ENCODE data around the gene NNT.
"Not testable (repeated sequence)": the region's sequence is repeated elsewhere in the genome, so short reads cannot be mapped to it uniquely, and the experiment has no call there.

The NNT gene

DNA sequence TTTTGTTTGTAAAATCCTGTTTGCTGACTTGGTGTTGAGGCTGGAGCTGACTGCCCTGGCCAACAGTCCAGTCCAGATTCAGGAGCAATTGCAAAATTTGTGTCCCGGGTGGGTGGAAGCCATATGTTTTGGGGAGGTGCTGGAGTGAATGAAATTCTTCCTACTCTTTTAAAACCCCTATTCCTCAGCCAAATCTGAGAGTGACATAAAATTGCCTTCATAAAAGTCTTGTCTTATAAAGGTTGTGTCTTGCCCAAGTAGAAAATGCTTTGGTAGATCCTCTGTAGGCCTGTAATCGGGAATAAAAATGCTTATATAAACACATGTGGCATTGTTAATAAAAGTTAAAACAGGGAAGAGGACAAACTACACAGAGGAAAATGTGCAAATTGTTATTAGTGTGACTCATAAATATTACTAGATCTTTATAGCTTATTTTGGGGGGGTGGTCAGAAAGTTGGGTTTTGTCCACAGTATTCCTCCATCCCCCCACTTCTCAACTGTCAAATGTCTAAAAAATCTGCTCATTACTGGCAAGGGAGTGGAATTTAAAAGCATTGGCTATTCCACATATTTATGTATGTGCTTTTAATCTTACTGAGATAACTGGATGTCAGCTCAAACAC, 45.6 kb downstream of the NNT start:
- no peak overlapping the region for H3K27ac Mint-ChIP-seq
- no peaks in the 10 kb centered on the region for H3K4me1 Mint-ChIP-seq
- peaks cover 51% of the 10 kb centered on the region for H3K36me3 Mint-ChIP-seq
- no peak overlapping the region for H3K4me3 Mint-ChIP-seq
- CTCF ChIA-PET = interaction anchor here (0.9 to 2.1 kb wide), 2 partner anchors 17 to 27 kb away, joined by 3 to 19 read pairs; no protein-coding TSS in a partner anchor
- H3K27me3 Mint-ChIP-seq = no peaks in the 10 kb centered on the region
- H3K9me3 Mint-ChIP-seq = no peaks in the 10 kb centered on the region
- no peak for DNase-seq

DNA sequence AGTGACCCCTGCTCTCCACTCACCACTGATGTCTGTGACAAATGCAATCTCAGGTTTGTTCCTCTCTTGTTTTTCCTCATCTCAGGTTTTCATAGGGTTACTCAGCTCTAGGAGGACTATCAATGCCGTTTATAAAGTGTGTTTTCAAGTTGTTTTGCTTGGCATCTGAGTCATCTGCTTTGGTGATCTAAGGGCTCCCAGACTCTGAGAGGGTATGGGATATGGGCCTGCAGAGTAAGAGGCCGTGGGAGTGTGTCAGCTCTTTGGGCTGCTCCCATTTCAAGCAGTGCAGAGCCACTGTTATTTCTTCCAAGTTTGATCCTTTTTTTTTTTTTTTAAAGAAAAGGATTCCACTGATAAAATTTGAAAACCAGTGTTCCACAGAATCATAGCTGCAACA, 46.3 kb downstream of the NNT start:
- peaks cover 53% of the 10 kb centered on the region for H3K36me3 Mint-ChIP-seq
- CTCF ChIA-PET = interaction anchor here (0.9 to 2.1 kb wide), 2 partner anchors 18 to 27 kb away, joined by 3 to 19 read pairs; no protein-coding TSS in a partner anchor
- no peak overlapping the region for H3K27ac Mint-ChIP-seq
- no peaks in the 10 kb centered on the region for H3K27me3 Mint-ChIP-seq
- no peaks in the 10 kb centered on the region for H3K4me1 Mint-ChIP-seq
- no peak for DNase-seq
- no peak overlapping the region for H3K4me3 Mint-ChIP-seq
- H3K9me3 Mint-ChIP-seq = no peaks in the 10 kb centered on the region

DNA sequence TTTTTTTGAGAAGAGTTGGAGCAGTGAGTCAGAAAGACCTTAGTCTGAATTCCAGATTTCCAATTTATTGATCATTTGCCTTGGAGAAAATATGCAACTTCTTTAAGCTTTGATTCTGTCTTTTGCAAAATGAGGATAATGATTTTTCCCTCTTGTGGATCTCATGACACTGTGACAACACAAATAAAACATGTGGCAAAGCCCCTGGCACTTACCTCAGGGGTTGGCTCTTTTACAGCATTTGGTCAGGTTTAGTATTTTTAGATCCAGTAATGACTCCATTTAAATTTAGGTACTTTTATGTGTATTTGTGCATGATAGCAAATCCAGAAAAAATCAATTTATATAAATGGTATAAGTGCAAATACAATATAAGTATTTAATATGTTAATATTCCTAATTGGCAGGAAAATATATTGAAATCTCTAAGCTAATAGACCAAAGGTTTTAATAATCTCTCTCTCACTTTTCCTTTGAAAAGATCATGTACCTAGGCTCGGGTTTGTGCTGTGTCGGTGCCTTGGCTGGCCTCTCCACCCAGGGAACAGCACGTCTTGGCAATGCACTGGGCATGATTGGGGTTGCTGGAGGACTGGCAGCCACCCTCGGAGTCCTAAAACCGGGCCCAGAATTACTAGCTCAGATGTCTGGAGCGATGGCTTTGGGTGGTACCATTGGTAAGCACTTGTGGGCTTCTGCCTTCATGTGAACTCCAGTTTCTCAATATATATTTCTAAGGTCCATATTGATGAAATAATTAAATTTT, 49.7 kb downstream of the NNT start:
- Mint-ChIP-seq H3K4me1 (no peaks in the 10 kb centered on the region), H3K27ac (no peak overlapping the region), H3K4me3 (no peak overlapping the region), H3K36me3 (peaks cover 62% of the 10 kb centered on the region), H3K27me3 (no peaks in the 10 kb centered on the region), H3K9me3 (no peaks in the 10 kb centered on the region)
- no peak for DNase-seq
- CTCF ChIA-PET = no interaction called here

DNA sequence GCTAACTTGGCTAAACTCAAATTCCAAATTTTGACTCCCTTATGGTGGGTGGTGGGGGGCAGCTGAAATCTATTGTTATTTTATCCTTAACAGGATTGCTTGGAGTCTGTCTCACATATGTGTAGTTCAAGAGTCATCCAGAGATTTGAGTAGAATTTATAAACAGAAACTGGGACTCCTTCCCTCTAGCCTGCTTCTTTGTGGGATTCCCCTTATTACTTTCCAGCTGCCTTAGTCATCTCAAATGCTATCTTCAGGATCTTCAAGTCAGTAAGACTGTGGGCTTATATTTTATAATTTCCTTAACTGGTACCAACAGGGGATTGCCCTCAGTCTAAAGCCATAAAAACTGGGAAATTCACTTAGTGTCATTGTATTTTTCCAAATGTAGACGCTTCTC, 55.5 kb downstream of the NNT start:
- Mint-ChIP-seq H3K36me3 (peaks cover 59% of the 10 kb centered on the region), H3K27ac (no peak overlapping the region), H3K4me3 (no peak overlapping the region), H3K9me3 (peaks cover 3% of the 10 kb centered on the region), H3K4me1 (no peaks in the 10 kb centered on the region), H3K27me3 (no peaks in the 10 kb centered on the region)
- no peak for DNase-seq
- CTCF ChIA-PET = no interaction called here

DNA sequence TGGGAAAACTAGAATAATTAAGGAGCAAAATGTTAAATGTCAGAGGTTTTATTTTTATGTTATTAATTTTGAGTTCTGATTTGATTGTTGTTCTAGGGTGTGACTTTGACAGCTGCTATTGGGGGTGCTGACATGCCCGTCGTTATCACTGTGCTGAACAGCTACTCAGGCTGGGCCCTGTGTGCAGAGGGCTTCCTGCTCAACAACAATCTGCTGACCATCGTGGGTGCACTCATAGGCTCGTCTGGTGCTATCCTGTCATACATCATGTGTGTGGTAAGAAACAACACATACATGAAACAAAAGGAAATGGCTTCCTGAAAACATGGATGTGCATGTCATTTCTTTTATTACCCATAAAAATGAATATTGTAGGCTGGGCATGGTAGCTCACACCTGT, 56.1 kb downstream of the NNT start:
- no peaks in the 10 kb centered on the region for H3K27me3 Mint-ChIP-seq
- H3K27ac Mint-ChIP-seq = no peak overlapping the region
- peaks cover 61% of the 10 kb centered on the region for H3K36me3 Mint-ChIP-seq
- DNase-seq = no peak
- H3K4me3 Mint-ChIP-seq = no peak overlapping the region
- CTCF ChIA-PET = no interaction called here
- H3K9me3 Mint-ChIP-seq = peaks cover 3% of the 10 kb centered on the region
- H3K4me1 Mint-ChIP-seq = no peaks in the 10 kb centered on the region

DNA sequence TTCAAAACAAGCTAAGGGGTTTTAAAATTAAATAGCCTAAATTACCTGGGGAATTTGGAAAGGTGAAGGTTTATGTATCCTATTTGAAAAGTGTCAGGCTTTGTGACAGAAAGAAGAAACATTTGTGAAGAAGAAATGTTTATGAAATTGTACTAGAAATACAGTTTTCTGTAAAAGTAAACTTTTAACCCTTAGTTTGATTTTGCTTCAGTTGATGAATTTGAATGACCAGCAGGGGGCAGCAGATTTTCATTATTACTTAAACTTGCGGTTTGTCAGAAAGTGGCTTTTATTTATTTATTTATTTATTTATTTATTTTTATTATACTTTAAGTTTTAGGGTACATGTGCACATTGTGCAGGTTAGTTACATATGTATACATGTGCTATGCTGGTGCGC, 58.1 kb downstream of the NNT start:
- Mint-ChIP-seq H3K4me3 (no peak overlapping the region), H3K27ac (no peak overlapping the region), H3K36me3 (peaks cover 62% of the 10 kb centered on the region), H3K27me3 (no peaks in the 10 kb centered on the region), H3K9me3 (peaks cover 5% of the 10 kb centered on the region), H3K4me1 (no peaks in the 10 kb centered on the region)
- peak; percentile 22 for DNase-seq
- CTCF ChIA-PET = no interaction called here

DNA sequence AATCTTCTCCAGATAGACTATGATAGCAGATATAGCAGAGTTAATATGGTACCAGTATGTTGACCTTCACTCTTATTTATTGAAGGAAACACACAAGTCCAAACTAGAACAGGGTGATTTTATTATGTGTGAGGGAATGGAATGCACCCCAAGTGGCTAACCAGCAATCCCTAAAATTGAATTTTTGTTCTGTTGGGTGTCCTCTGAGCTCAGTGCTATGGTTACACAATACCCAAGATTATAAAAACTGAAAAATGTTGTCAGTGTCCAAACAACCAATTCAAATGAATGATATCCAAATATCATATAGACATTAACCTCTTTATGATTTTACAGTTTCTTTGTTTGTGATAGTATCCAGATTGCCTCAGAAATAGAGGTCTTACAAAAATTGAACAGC, 60.9 kb downstream of the NNT start:
- CTCF ChIA-PET = no interaction called here
- no peaks in the 10 kb centered on the region for H3K4me1 Mint-ChIP-seq
- peaks cover 6% of the 10 kb centered on the region for H3K9me3 Mint-ChIP-seq
- DNase-seq = no peak
- H3K4me3 Mint-ChIP-seq = no peak overlapping the region
- peaks cover 67% of the 10 kb centered on the region for H3K36me3 Mint-ChIP-seq
- no peak overlapping the region for H3K27ac Mint-ChIP-seq
- H3K27me3 Mint-ChIP-seq = no peaks in the 10 kb centered on the region

DNA sequence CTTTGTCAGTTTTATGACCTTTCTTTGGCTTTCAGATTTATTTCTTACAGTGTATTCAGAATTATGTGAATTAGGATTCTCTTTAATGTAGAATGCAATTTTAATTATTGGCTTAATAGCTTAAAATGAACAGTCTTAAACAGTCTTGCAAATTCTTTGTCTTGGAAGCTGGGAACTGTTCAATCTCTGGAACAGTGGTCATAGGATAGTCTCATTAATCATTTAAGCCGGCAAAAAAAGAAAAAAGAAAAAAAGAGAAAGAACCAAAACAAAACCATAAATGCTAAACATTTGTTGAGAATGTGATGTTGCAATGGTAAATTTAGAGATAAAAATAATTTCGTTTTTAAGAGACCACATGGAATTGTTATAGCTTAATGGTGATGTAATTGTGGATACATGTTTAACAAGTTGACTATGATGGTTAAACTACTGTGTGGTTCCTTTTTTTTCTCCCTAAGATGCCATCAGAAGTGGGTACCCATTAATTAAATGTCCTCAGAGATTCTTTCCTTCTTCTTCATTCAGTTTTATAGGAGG, 61.6 kb downstream of the NNT start:
- CTCF ChIA-PET = no interaction called here
- Mint-ChIP-seq H3K36me3 (peaks cover 62% of the 10 kb centered on the region), H3K9me3 (peaks cover 6% of the 10 kb centered on the region), H3K4me1 (no peaks in the 10 kb centered on the region), H3K27ac (no peak overlapping the region), H3K27me3 (no peaks in the 10 kb centered on the region), H3K4me3 (no peak overlapping the region)
- no peak for DNase-seq

DNA sequence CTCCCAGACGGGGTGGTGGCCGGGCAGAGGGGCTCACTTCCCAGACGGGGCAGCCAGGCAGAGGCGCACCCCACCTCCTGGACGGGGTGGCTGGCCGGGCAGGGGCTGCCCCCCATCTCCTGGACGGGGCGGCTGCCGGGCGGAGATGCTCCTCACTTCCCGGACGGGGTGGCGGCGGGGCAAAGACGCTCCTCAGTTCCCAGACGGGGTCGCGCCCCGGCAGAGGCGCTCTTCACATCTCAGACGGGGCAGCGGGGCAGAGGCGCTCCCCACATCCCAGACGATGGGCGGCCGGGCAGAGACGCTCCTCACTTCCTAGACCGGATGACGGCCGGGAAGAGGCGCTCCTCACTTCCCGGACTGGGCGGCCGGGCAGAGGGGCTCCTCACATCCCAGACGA, 62.8 kb downstream of the NNT start:
- peaks cover 60% of the 10 kb centered on the region for H3K36me3 Mint-ChIP-seq
- H3K27me3 Mint-ChIP-seq, H3K27ac Mint-ChIP-seq, H3K9me3 Mint-ChIP-seq, CTCF ChIA-PET, H3K4me3 Mint-ChIP-seq, H3K4me1 Mint-ChIP-seq, DNase-seq: not testable (repeated sequence)

DNA sequence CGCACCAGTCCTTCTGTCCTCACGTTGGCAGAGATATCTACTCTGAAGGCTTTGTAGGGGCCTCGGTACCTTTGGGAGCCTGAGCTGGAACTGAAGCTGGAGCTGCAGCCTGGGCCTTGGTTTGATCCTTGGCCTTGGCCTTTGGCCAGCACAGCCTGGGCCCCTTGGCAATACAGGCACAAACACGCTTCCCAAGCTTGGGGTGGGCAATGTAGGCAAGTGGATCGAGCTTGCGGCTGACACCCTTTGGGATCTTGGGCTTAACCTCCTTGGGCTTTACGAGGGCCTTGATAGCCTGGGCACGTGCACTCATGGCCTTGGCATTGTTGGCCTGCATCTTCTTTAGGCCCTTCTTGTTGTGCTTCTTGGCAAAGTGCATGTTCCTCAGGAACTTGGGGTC, 63.7 kb downstream of the NNT start:
- H3K27ac Mint-ChIP-seq, H3K27me3 Mint-ChIP-seq, H3K4me3 Mint-ChIP-seq, DNase-seq, CTCF ChIA-PET, H3K4me1 Mint-ChIP-seq, H3K9me3 Mint-ChIP-seq: not testable (repeated sequence)
- peaks cover 61% of the 10 kb centered on the region for H3K36me3 Mint-ChIP-seq

DNA sequence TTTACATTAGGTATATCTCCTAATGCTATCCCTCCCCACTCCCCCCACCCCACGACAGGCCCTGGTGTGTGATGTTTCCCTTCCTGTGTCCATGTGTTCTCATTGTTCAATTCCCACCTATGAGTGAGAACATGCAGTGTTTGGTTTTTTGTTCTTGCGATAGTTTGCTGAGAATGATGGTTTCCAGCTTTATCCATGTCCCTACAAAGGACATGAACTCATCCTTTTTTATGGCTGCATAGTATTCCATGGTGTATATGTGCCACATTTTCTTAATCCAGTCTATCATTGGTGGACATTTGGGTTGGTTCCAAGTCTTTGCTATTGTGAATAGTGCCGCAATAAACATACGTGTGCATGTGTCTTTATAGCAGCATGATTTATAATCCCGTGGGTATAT, 64.4 kb downstream of the NNT start:
- H3K4me3 Mint-ChIP-seq, H3K27me3 Mint-ChIP-seq, H3K4me1 Mint-ChIP-seq, H3K27ac Mint-ChIP-seq, H3K9me3 Mint-ChIP-seq, DNase-seq, CTCF ChIA-PET: not testable (repeated sequence)
- H3K36me3 Mint-ChIP-seq = peaks cover 62% of the 10 kb centered on the region

DNA sequence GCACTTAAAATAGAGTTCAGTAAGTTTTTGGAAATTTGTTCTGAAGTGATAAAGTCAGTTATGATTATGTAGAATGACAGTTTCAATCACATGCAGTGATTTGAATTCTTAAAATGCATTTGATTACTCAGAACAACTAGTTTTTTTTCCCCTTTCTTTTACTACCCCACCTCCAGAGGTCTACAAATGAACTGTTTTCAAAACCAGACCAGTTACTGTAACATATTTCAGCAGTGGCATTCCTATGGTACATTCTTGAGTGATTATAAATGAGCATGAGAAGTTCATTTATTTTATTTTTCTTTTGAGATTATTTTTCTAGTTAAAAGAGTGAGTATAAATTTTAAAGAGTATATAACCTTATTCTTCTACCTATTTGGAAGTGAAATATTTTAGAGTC, 71.6 kb downstream of the NNT start:
- Mint-ChIP-seq H3K27me3 (no peaks in the 10 kb centered on the region), H3K4me3 (no peak overlapping the region), H3K4me1 (peaks cover 2% of the 10 kb centered on the region), H3K9me3 (peaks cover 1% of the 10 kb centered on the region), H3K36me3 (peaks cover 39% of the 10 kb centered on the region), H3K27ac (no peak overlapping the region)
- CTCF ChIA-PET = no interaction called here
- no peak for DNase-seq

DNA sequence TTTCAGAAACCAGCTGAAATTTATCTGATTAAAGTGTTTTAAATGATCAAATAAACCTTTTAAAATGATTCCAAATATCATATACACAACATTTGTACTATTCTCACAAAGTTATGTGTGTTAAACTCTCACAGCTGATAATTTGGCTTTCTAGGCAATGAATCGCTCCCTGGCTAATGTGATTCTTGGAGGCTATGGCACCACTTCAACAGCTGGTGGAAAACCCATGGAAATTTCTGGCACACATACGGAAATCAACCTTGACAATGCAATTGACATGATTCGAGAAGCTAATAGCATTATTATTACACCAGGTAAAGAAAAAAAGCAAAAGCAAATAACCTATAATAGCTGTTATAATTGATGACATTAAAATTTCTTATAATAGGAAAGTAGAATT, 72.4 kb downstream of the NNT start:
- CTCF ChIA-PET = interaction anchor here (1.8 kb wide), 1 partner anchor 26 kb away, joined by 3 read pairs; no protein-coding TSS in a partner anchor
- no peak for DNase-seq

DNA sequence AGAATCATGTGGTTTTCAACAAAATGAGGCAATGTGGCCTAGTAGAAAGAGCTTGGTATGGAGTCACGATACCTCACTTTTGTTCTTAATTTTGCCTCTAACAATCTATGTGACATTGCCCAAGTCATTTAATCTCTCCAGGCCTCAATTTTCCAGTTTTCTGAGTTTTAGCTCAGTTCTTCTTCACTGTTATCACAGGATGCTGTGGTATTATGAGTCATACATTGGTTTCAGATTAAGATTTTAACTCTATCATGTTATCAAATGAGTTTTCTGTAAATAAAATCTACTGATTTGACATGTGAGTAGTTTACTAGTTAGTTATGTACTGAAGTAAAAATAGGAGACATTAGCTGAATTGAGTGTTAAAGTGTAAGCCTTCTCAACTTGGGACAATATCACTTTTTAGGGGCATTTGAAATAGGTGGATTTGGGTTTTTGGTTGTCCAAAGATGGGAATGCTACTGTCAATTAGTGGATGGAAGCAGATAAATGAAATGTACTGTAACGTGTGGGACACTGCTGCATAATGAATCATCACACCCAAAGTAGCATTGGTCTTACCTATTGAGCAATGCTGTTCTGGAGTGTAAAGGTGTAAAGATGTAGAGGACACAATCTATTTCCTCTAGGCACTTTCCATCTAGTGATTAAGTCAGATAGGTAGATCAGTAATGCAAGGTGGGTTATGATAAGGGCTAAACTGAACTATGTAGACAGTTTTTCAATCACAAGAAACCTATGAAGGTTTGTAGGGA, 73.3 kb downstream of the NNT start:
- Mint-ChIP-seq H3K27ac (peak overlapping the region; percentile 33), H3K27me3 (no peaks in the 10 kb centered on the region), H3K36me3 (peaks cover 34% of the 10 kb centered on the region), H3K4me3 (no peak overlapping the region), H3K4me1 (peaks cover 2% of the 10 kb centered on the region), H3K9me3 (peaks cover 1% of the 10 kb centered on the region)
- DNase-seq = no peak
- CTCF ChIA-PET = interaction anchor here (1.8 kb wide), 1 partner anchor 27 kb away, joined by 3 read pairs; no protein-coding TSS in a partner anchor

More for the DNA sequence above, 72.4 kb downstream of the NNT start:
- no peak overlapping the region for H3K4me3 Mint-ChIP-seq
- no peak overlapping the region for H3K27ac Mint-ChIP-seq
- H3K36me3 Mint-ChIP-seq = peaks cover 37% of the 10 kb centered on the region
- H3K4me1 Mint-ChIP-seq = peaks cover 2% of the 10 kb centered on the region
- peaks cover 1% of the 10 kb centered on the region for H3K9me3 Mint-ChIP-seq
- H3K27me3 Mint-ChIP-seq = no peaks in the 10 kb centered on the region
